Measurements from ENCODE around the gene CAPN13. TPM values are rescaled to one million over a fixed set of nuclear protein-coding genes. Genes with fewer than 3 reads are reported as not detected.

The CAPN13 gene
- total and polyA plus RNA-seq, 2 of the 4 experiments (the other 2 are of a cell fraction) = not detected

- ATAC-seq (ENCODE audit: low read depth) (no peak), DNase-seq (no peak)
- Histone ChIP-seq H2AK9ac (replicated peaks; ENCODE audit: low read depth, low read length, poor library complexity) (no peak overlapping the region), H3K36me3 (ENCODE audit: control insufficient read depth, insufficient read depth, low read length) (no peaks in the 10 kb centered on the region), H2BK15ac (ENCODE audit: low read depth, low read length) (no peak overlapping the region), H3K4me1 (ENCODE audit: control insufficient read depth, insufficient read depth, low read length) (no peaks in the 10 kb centered on the region), H3K79me1 (ENCODE audit: low read depth in 1 of 2, low read length in 2 of 2) (no peaks in the 10 kb centered on the region), H3K9me1 (ENCODE audit: insufficient read depth, low read length) (no peaks in the 10 kb centered on the region), H3K4me2 (ENCODE audit: low read depth, low read length) (no peak overlapping the region), H3K14ac (replicated peaks; ENCODE audit: low read depth, low read length) (no peak overlapping the region), H3K4ac (ENCODE audit: low read depth, low read length) (no peak overlapping the region), H4K8ac (ENCODE audit: low read depth in 2 of 2, low read length in 2 of 2) (no peak overlapping the region), H4K5ac (ENCODE audit: low read depth, low read length) (no peak overlapping the region), H3K9me3 (ENCODE audit: control insufficient read depth, insufficient read depth, low read length) (no peaks in the 10 kb centered on the region), H3K18ac (ENCODE audit: low read depth, low read length) (no peak overlapping the region), H4K91ac (ENCODE audit: insufficient read depth, low read depth, low read length) (no peak overlapping the region), H2AFZ (replicated peaks; ENCODE audit: low read length, poor library complexity) (no peak overlapping the region), H3K23ac (ENCODE audit: low read depth, low read length) (no peak overlapping the region), H3K27me3 (ENCODE audit: control insufficient read depth, insufficient read depth, low read length) (peaks cover 8% of the 10 kb centered on the region), H3K4me3 (ENCODE audit: insufficient read depth, low read depth, low read length) (no peak overlapping the region), H2BK5ac (ENCODE audit: low read depth, low read length, poor library complexity, severe bottlenecking) (no peak overlapping the region), H2BK120ac (ENCODE audit: low read depth, low read length) (no peak overlapping the region), H2AK5ac (ENCODE audit: low read depth, low read length) (no peak overlapping the region), H2BK20ac (ENCODE audit: low read depth, low read length) (no peak overlapping the region), H4K20me1 (ENCODE audit: insufficient read depth, low read length) (no peaks in the 10 kb centered on the region), H3K27ac (ENCODE audit: insufficient read depth, low read length) (no peak overlapping the region), H3K9ac (ENCODE audit: low read depth, low read length) (no peak overlapping the region), H3K56ac (ENCODE audit: extremely low read depth, insufficient read depth, low read length) (no peak overlapping the region)
- in situ Hi-C loops (cut with MboI; ENCODE audit: low sequenced_read_pairs) (no loop called here), dilution Hi-C loops (cut with HindIII; ENCODE audit: low sequenced_read_pairs, unreplicated experiment) (no loop called here), intact Hi-C loops (cut with micrococcal nuclease) (no loop called here)
- no TSS peak for BruUV-seq (replicated peaks)
- POLR2A ChIA-PET (ENCODE audit: unreplicated experiment) = no interaction called here
- CTCF ChIA-PET = no interaction called here
- TF ChIP-seq ELK1 (IDR thresholded peaks at IDR 0.05; ENCODE audit: borderline replicate concordance, low read depth, low read length) (no peak), FOS (IDR thresholded peaks at IDR 0.05; ENCODE audit: low read depth, low read length) (no peak), CHD1 (IDR thresholded peaks at IDR 0.05; ENCODE audit: low read depth, low read length) (no peak), SMC3 (IDR thresholded peaks at IDR 0.05; ENCODE audit: low read depth, low read length) (no peak), CTCF (conservative IDR thresholded peaks at IDR 0.05; ENCODE audit: low read depth, low read length) (no peak), RCOR1 (IDR thresholded peaks at IDR 0.05; ENCODE audit: insufficient replicate concordance, low read length) (no peak), NFE2L2 (IDR thresholded peaks at IDR 0.05; ENCODE audit: low read depth, low read length) (no peak), USF2 (IDR thresholded peaks at IDR 0.05; ENCODE audit: low read depth, low read length) (no peak), RAD21 (IDR thresholded peaks at IDR 0.05; ENCODE audit: low read length) (no peak)
- no CpG with 5 or more reads among the region's 2 CpGs for WGBS, 2 experiments (ENCODE audit: extremely low coverage in 2 of 2, insufficient read length in 1 of 2)
Observed at GRCh38 chr2:30769481-30769780, 37.8 kb downstream of the CAPN13 start.
